ENCODE measurements around the gene HOXC6.

- TF ChIP-seq ZNF664 (tag by site-specific recombination; IDR thresholded peaks at IDR 0.05), result no peak; the same call in 1 of the 2 replicates
- TF ChIP-seq ZNF140 (tag by site-specific recombination; IDR thresholded peaks at IDR 0.05), result no peak
- TF ChIP-seq GLI2 (tag by site-specific recombination; IDR thresholded peaks at IDR 0.05; ENCODE audit: borderline replicate concordance, low read depth), result no peak
Observed at GRCh38 chr12:54016478-54016964, 11.7 kb upstream of the HOXC6 start.
